Neuronal stem cell (in vitro differentiated cells): ENCODE data around the gene BMPR1A.

Experiments used
- DNase-seq: peaks from one replicate; pipeline ENCODE4 v3.0.0-alpha.2; 2013; ENCODE audit warnings: low spot score
- H2AFZ ChIP-seq: one replicate; pipeline ENCODE4 v1.6.1; 2013; ENCODE audit warnings: mild to moderate bottlenecking, low read length, inconsistent platforms
- H2AK5ac ChIP-seq: 2 replicates; pipeline ENCODE4 v1.6.1; 2013; ENCODE audit warnings: low read depth, mild to moderate bottlenecking, inconsistent platforms, low read length, moderate library complexity, mixed read lengths
- H2BK120ac ChIP-seq: 2 replicates; pipeline ENCODE4 v1.6.1; 2013; ENCODE audit warnings: low read depth, mild to moderate bottlenecking, inconsistent platforms, low read length, moderate library complexity, mixed read lengths
- H2BK12ac ChIP-seq: one replicate; pipeline ENCODE4 v1.6.1; 2013; ENCODE audit warnings: low read length, inconsistent platforms
- H2BK15ac ChIP-seq: 2 replicates; pipeline ENCODE4 v1.6.1; 2013; ENCODE audit warnings: mild to moderate bottlenecking, low read length, inconsistent platforms, mixed read lengths
- H2BK5ac ChIP-seq: one replicate; pipeline ENCODE4 v1.6.1; 2013; ENCODE audit warnings: inconsistent platforms, mild to moderate bottlenecking, low read length, moderate library complexity
- H3K14ac ChIP-seq: one replicate; pipeline ENCODE4 v1.6.1; 2013; ENCODE audit warnings: low read length, inconsistent platforms
- H3K18ac ChIP-seq: 2 replicates; pipeline ENCODE4 v1.6.1; 2013; ENCODE audit warnings: low read length, inconsistent platforms
- H3K23ac ChIP-seq: 2 replicates; pipeline ENCODE4 v1.6.1; 2013; ENCODE audit warnings: low read depth, mild to moderate bottlenecking, mixed read lengths, low read length, inconsistent platforms; ENCODE audit not compliant: poor library complexity
- H3K27ac ChIP-seq: replicated peaks from 3 replicates; pipeline ENCODE4 v1.5.1; 2013; ENCODE audit warnings: low read length, inconsistent platforms
- H3K27me3 ChIP-seq, 3 experiments: 2 replicates each; pipeline ENCODE4 v1.6.1; 2013; ENCODE audit warnings: low read length in 3 of 3, mild to moderate bottlenecking in 2 of 3, inconsistent platforms in 1 of 3, low read depth in 1 of 3, mixed read lengths in 1 of 3, moderate library complexity in 1 of 3; ENCODE audit not compliant: control insufficient read depth in 3 of 3, insufficient read depth in 3 of 3
- H3K36me3 ChIP-seq, 2 donors: replicated peaks in 1 of 2; 2 replicates each; pipeline ENCODE4 v1.6.1; 2013; ENCODE audit warnings: low read length in 2 of 2; ENCODE audit not compliant: control insufficient read depth in 2 of 2, insufficient read depth in 2 of 2
- H3K4ac ChIP-seq: 2 replicates; pipeline ENCODE4 v1.6.1; 2013; ENCODE audit warnings: inconsistent platforms, mild to moderate bottlenecking, low read length, moderate library complexity
- H3K4me1 ChIP-seq, 2 donors: 1 replicate in 1 of 2; 2 replicates in 1 of 2; pipeline ENCODE4 v1.6.1; 2013; ENCODE audit warnings: low read length in 2 of 2, low read depth in 1 of 2; ENCODE audit not compliant: control insufficient read depth in 2 of 2, insufficient read depth in 1 of 2
- H3K4me2 ChIP-seq: one replicate; pipeline ENCODE4 v1.6.1; 2013; ENCODE audit warnings: mild to moderate bottlenecking, low read length, inconsistent platforms; ENCODE audit not compliant: insufficient read depth, poor library complexity, severe bottlenecking
- H3K4me3 ChIP-seq, 2 donors: 2 replicates each; pipeline ENCODE4 v1.5.1; 2013; ENCODE audit warnings: low read length in 2 of 2, mild to moderate bottlenecking in 2 of 2, inconsistent platforms in 1 of 2, moderate library complexity in 1 of 2
- H3K79me1 ChIP-seq: one replicate; pipeline ENCODE4 v1.6.1; 2013; ENCODE audit warnings: low read depth, mild to moderate bottlenecking, inconsistent platforms, low read length, moderate library complexity
- H3K9ac ChIP-seq: one replicate; pipeline ENCODE4 v1.6.1; 2013; ENCODE audit warnings: mild to moderate bottlenecking, low read depth, low read length, inconsistent platforms; ENCODE audit not compliant: poor library complexity
- H3K9me3 ChIP-seq, 2 donors: replicated peaks in 1 of 2; 2 replicates each; pipeline versions ENCODE3 to v1.6.1; 2013; ENCODE audit warnings: low read length in 2 of 2, mild to moderate bottlenecking in 2 of 2, inconsistent platforms in 1 of 2, low read depth in 1 of 2, mixed read lengths in 1 of 2, moderate library complexity in 1 of 2; ENCODE audit not compliant: control insufficient read depth in 2 of 2, insufficient read depth in 1 of 2
- H4K8ac ChIP-seq: one replicate; pipeline ENCODE4 v1.6.1; 2013; ENCODE audit warnings: low read depth, mild to moderate bottlenecking, inconsistent platforms, low read length, moderate library complexity
- H4K91ac ChIP-seq: one replicate; pipeline ENCODE4 v1.6.1; 2013; ENCODE audit warnings: low read length, low read depth, mild to moderate bottlenecking, inconsistent platforms; ENCODE audit not compliant: poor library complexity
- WGBS, 2 donors: extraction: QIAGEN DNeasy Blood & Tissue Kit; methylation state at CpG; one replicate each; pipeline ENCODE4 v1.1.7; 2013; ENCODE audit warnings: missing lambda C conversion rate in 2 of 2, mixed read lengths in 1 of 2; ENCODE audit not compliant: insufficient read length in 2 of 2, insufficient replicate concordance in 1 of 2; ENCODE audit errors: extremely low coverage in 2 of 2; 5-methylcytosine and 5-hydroxymethylcytosine counted together

Gene BMPR1A

GRCh38 chr10:86857128-86857721 lies 100.8 kb downstream of the BMPR1A start:
- Histone ChIP-seq H3K4me3 (no peak overlapping the region), H3K4me2 (no peak overlapping the region), H3K4me1 (peaks cover 3 to 4% of the 10 kb centered on the region in 2 donors), H2AFZ (no peak overlapping the region), H2AK5ac (no peak overlapping the region), H2BK5ac (no peak overlapping the region), H3K9me3 (peaks cover 0 to 4% of the 10 kb centered on the region in 2 donors), H3K79me1 (no peaks in the 10 kb centered on the region), H3K14ac (no peak overlapping the region), H3K36me3 (peaks cover 0 to 47% of the 10 kb centered on the region in 2 donors), H2BK15ac (no peak overlapping the region), H4K8ac (no peak overlapping the region), H3K9ac (no peak overlapping the region), H3K23ac (no peak overlapping the region), H3K27me3 (no peaks in the 10 kb centered on the region), H3K27ac (no peak overlapping the region), H3K4ac (no peak overlapping the region), H2BK120ac (no peak overlapping the region), H3K18ac (no peak overlapping the region), H2BK12ac (no peak overlapping the region), H4K91ac (no peak overlapping the region)
- WGBS, 2 donors, result no CpG with 5 or more reads among the region's 3 CpGs
- DNase-seq, result no peak

- no peak overlapping the region for H3K4me3 ChIP-seq
- peaks cover 0 to 41% of the 10 kb centered on the region in 2 donors for H3K36me3 ChIP-seq
- H3K79me1 ChIP-seq, result no peaks in the 10 kb centered on the region
- H3K27ac ChIP-seq, result no peak overlapping the region
- H2BK15ac ChIP-seq, result no peak overlapping the region
- no peak overlapping the region for H2AFZ ChIP-seq
- no CpG with 5 or more reads among the region's 1 CpG for WGBS, 2 donors
- H3K4me1 ChIP-seq, result peaks cover 3 to 4% of the 10 kb centered on the region in 2 donors
- H2AK5ac ChIP-seq, result no peak overlapping the region
- H3K4ac ChIP-seq, result no peak overlapping the region
- H3K14ac ChIP-seq, result no peak overlapping the region
- H3K9ac ChIP-seq, result no peak overlapping the region
- H3K23ac ChIP-seq, result no peak overlapping the region
- DNase-seq, result no peak
- peaks cover 0 to 4% of the 10 kb centered on the region in 2 donors for H3K9me3 ChIP-seq
- H4K91ac ChIP-seq, result no peak overlapping the region
- no peak overlapping the region for H3K18ac ChIP-seq
- no peak overlapping the region for H2BK12ac ChIP-seq
- H3K4me2 ChIP-seq, result no peak overlapping the region
- H2BK5ac ChIP-seq, result no peak overlapping the region
- no peak overlapping the region for H4K8ac ChIP-seq
- H2BK120ac ChIP-seq, result no peak overlapping the region
- no peaks in the 10 kb centered on the region for H3K27me3 ChIP-seq
These were observed 101.6 kb downstream of the BMPR1A start for GRCh38 chr10:86858011-86858410.

DNA sequence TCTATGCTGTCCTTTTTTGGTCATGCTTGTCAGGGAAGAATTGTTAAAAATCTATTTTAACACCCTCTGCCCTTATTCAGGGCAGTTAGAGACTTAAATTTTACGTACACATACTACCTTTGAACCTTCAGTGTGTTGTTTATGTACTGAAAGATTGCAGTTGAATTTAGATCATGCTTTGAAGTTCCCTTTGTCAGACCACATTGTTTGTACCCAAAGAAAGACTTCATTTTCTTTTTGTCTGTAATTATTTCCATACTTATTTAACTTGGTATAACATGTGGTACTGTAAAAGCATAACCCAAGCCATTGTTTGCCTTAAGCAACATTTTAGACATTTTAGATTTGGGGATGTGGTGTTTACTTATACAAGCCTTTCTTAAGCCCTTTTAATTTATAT lies 104.9 kb downstream of the BMPR1A start:
- Histone ChIP-seq H3K79me1 (no peaks in the 10 kb centered on the region), H2BK5ac (no peak overlapping the region)
- no CpG with 5 or more reads among the region's 1 CpG for WGBS, 2 donors

GRCh38 chr10:86862373-86862772 lies 106.0 kb downstream of the BMPR1A start:
- H3K36me3 ChIP-seq, result peaks cover 0 to 23% of the 10 kb centered on the region in 2 donors
- no peak overlapping the region for H3K9ac ChIP-seq
- no peak overlapping the region for H3K14ac ChIP-seq
- no peak overlapping the region for H3K4me3 ChIP-seq
- no peak for DNase-seq
- H2BK120ac ChIP-seq, result no peak overlapping the region
- H2AFZ ChIP-seq, result no peak overlapping the region
- peaks cover 0 to 4% of the 10 kb centered on the region in 2 donors for H3K9me3 ChIP-seq
- H3K23ac ChIP-seq, result no peak overlapping the region
- H4K8ac ChIP-seq, result no peak overlapping the region
- H2BK12ac ChIP-seq, result no peak overlapping the region
- H3K4me2 ChIP-seq, result no peak overlapping the region
- no peaks in the 10 kb centered on the region for H3K79me1 ChIP-seq
- no peaks in the 10 kb centered on the region for H3K27me3 ChIP-seq
- H3K4ac ChIP-seq, result no peak overlapping the region
- no peak overlapping the region for H3K27ac ChIP-seq
- H2BK5ac ChIP-seq, result no peak overlapping the region
- no CpG with 5 or more reads among the region's 3 CpGs for WGBS, 2 donors
- H2AK5ac ChIP-seq, result no peak overlapping the region
- H3K18ac ChIP-seq, result no peak overlapping the region
- H3K4me1 ChIP-seq, result peaks cover 0 to 2% of the 10 kb centered on the region in 2 donors
- no peak overlapping the region for H4K91ac ChIP-seq
- no peak overlapping the region for H2BK15ac ChIP-seq

More for the DNA sequence above, 104.9 kb downstream of the BMPR1A start:
- no peak overlapping the region for H2AFZ ChIP-seq
- no peaks in the 10 kb centered on the region for H3K27me3 ChIP-seq
- no peak overlapping the region for H3K4me3 ChIP-seq
- no peak overlapping the region for H3K18ac ChIP-seq
- no peak overlapping the region for H3K4me2 ChIP-seq
- H2BK15ac ChIP-seq, result no peak overlapping the region
- no peak for DNase-seq
- H2BK120ac ChIP-seq, result no peak overlapping the region
- H3K9ac ChIP-seq, result no peak overlapping the region
- no peak overlapping the region for H3K23ac ChIP-seq
- H3K27ac ChIP-seq, result no peak overlapping the region
- H3K9me3 ChIP-seq, result peaks cover 0 to 4% of the 10 kb centered on the region in 2 donors
- peaks cover 0 to 32% of the 10 kb centered on the region in 2 donors for H3K36me3 ChIP-seq
- no peak overlapping the region for H4K91ac ChIP-seq
- no peak overlapping the region for H2AK5ac ChIP-seq
- H3K14ac ChIP-seq, result no peak overlapping the region
- H3K4ac ChIP-seq, result no peak overlapping the region
- H3K4me1 ChIP-seq, result peaks cover 4 to 5% of the 10 kb centered on the region in 2 donors
- H2BK12ac ChIP-seq, result no peak overlapping the region
- H4K8ac ChIP-seq, result no peak overlapping the region
